HG03064 (cell line): ENCODE data around the gene C2.

Experiments used
- ATAC-seq: cut with Tn5 transposase; IDR thresholded peaks from one replicate; pipeline ENCODE4 v1.9.1; 2021; ENCODE audit warnings: low read depth; ENCODE audit not compliant: unreplicated experiment

Gene C2

GRCh38 chr6:31952890-31953289, 25.4 kb downstream of the C2 start:
- ATAC-seq, result no peak

GRCh38 chr6:31954511-31954910, 27.0 kb downstream of the C2 start:
- no peak for ATAC-seq

GRCh38 chr6:31956796-31957195, 29.3 kb downstream of the C2 start:
- ATAC-seq, result no peak

GRCh38 chr6:31958412-31958740, 30.9 kb downstream of the C2 start:
- ATAC-seq, result peak; percentile 4

GRCh38 chr6:31958741-31959739, 31.5 kb downstream of the C2 start, which contains the start of the genes NELFE and SKIC2:
TSS of gene NELFE (minus strand) at chr6:31958971. CDS start at chr6:31958446, 525 bp downstream.
TSS of gene SKIC2 (plus strand) at chr6:31959175. CDS start at chr6:31959193, 18 bp downstream.
- peak; percentile 96 for ATAC-seq

- ATAC-seq, result no peak
These were observed 34.1 kb downstream of the C2 start for GRCh38 chr6:31961616-31962015.

- ATAC-seq, result no peak
These were observed 36.4 kb downstream of the C2 start for GRCh38 chr6:31963921-31964320.

GRCh38 chr6:31965700-31966099, 38.2 kb downstream of the C2 start:
- no peak for ATAC-seq

- ATAC-seq, result no peak
These were observed 39.0 kb downstream of the C2 start for GRCh38 chr6:31966506-31966905.

- no peak for ATAC-seq
These were observed 39.7 kb downstream of the C2 start for GRCh38 chr6:31966997-31967925.

GRCh38 chr6:31967926-31968320, 40.4 kb downstream of the C2 start:
- ATAC-seq, result no peak

GRCh38 chr6:31968326-31968725, 40.8 kb downstream of the C2 start:
- ATAC-seq, result no peak

GRCh38 chr6:31968791-31969711, 41.5 kb downstream of the C2 start:
- no peak for ATAC-seq

- ATAC-seq, result no peak
These were observed 42.4 kb downstream of the C2 start for GRCh38 chr6:31969712-31970603.

- no peak for ATAC-seq
These were observed 43.2 kb downstream of the C2 start for GRCh38 chr6:31970604-31971271.

- no peak for ATAC-seq
These were observed 43.9 kb downstream of the C2 start for GRCh38 chr6:31971279-31971992.

GRCh38 chr6:31971993-31972708, 44.6 kb downstream of the C2 start, which contains the start of gene DXO:
TSS of gene DXO (minus strand) at chr6:31972138. CDS start at chr6:31971675, 463 bp downstream.
- peak; percentile 77 for ATAC-seq
